ENCODE results near the gene BBIP1.
A peak's percentile ranks its signal among the peaks of the same experiment; 100 is the strongest.

Gene BBIP1

DNA sequence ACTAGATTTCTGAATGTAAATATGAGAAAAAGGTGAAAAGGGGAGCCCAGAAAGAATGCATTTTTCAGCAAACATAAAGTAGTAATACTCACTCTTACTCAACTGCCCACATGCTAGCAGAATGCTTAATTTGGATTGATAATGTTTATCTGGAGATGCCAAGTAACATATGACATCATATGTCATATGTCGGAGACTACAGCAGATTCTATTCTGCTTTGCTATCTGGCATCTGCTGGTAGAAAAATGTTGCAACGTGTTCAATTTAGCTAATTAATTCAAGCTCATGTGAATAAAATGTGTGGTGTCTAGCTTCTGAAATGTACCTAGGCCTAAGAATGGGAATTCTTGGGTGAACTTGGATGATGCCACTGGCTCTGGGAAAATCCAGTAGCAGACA is 4.5 kb downstream of the BBIP1 start:
- H3K4me1 Mint-ChIP-seq (ENCODE audit: low read depth), result peaks cover 46% of the 10 kb centered on the region
- no peaks in the 10 kb centered on the region for H3K27me3 Mint-ChIP-seq
- H3K27ac Mint-ChIP-seq, result no peak overlapping the region
- H3K36me3 Mint-ChIP-seq, result peaks cover 12% of the 10 kb centered on the region
- no peak overlapping the region for H3K4me3 Mint-ChIP-seq
- no peaks in the 10 kb centered on the region for H3K9me3 Mint-ChIP-seq (ENCODE audit: low read depth)

DNA sequence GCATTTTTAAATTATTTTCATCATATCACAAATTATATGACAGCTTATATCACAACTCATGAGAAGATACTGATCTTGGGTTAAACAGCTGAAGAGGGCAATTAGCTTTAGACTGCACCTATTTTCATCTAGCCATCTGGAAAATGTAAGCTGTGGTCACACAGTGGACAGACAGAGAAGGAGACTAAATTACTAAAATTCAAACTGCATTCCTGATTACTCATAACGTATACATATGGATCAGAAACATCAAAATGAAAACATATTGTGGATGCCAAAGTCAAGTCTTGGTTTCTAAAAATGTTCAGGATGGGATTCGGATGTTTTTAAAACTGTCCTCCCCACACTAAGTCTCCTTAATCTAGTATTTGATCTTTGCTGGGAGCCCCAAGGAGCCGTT is 6.6 kb downstream of the BBIP1 start:
- Mint-ChIP-seq H3K4me3 (no peak overlapping the region), H3K9me3 (ENCODE audit: low read depth) (no peaks in the 10 kb centered on the region), H3K4me1 (ENCODE audit: low read depth) (peaks cover 44% of the 10 kb centered on the region), H3K36me3 (peaks cover 12% of the 10 kb centered on the region), H3K27me3 (no peaks in the 10 kb centered on the region), H3K27ac (peak overlapping the region; percentile 61)

DNA sequence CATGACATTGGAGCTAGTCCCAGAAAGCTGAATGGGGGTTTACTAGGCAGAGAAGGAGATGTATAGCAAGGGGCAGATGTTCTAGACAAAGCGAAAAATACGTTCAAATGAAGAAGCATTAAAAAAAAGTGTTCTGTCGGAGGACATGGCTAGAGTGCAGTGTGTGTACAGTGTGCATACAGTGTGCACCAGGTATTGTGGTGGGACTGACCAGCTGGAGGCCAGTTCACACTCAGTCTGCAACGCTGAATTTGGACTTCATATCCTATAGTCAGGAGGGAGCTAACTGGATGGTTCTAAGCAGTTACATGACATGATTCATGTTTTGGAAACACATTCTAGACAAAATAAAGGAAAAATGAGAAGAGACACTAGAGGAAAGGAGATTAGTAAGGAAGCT is 8.8 kb downstream of the BBIP1 start:
- Mint-ChIP-seq H3K27me3 (no peaks in the 10 kb centered on the region), H3K27ac (peak overlapping the region; percentile 17), H3K36me3 (peaks cover 10% of the 10 kb centered on the region), H3K4me1 (ENCODE audit: low read depth) (peaks cover 31% of the 10 kb centered on the region), H3K4me3 (no peak overlapping the region), H3K9me3 (ENCODE audit: low read depth) (no peaks in the 10 kb centered on the region)

DNA sequence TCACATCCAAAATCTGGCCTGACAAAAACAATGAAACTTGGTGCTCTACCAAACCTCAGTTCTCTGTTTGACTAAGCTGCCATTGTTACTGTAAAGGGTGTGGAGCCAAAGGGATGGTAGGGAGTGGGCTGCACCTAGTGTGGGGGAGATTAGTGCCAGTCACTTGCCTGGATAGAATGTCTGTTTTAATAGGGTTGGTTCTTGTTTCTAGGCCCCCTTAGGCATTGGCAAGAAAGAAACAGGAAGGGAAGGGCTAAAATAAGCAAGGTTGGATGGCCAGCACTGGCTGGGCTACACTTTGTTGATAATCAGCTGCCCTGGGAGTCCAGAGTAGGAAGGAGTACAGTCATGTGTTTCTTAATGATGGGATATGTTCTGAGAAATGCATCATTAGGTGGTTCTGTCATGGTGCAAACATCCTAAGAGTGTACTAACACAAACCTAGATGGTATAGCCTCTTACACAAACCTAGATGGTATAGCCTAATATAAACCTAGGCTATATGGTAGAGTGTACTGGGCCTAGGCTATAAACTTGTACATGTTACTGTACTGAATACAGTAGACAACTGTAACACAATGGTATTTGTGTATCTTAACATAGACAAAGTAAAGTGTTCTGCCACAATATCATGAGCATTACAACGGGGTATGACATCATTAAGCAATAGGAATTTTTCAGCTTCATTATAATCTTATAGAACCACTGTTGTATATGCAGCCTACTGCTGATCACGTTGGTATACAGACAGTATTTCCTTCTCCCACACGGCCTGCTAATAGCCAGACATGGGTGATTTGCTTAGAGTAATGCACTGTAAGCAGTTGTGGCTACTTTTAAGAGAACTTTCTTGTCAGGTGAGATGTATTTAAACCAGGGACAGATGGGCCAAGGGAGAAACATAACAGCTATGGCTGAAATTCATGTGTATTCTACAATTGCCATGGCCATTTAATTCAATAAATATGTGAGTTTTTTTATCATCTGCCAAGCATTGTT is 15.4 kb downstream of the BBIP1 start:
- H3K27me3 Mint-ChIP-seq, result no peaks in the 10 kb centered on the region

DNA sequence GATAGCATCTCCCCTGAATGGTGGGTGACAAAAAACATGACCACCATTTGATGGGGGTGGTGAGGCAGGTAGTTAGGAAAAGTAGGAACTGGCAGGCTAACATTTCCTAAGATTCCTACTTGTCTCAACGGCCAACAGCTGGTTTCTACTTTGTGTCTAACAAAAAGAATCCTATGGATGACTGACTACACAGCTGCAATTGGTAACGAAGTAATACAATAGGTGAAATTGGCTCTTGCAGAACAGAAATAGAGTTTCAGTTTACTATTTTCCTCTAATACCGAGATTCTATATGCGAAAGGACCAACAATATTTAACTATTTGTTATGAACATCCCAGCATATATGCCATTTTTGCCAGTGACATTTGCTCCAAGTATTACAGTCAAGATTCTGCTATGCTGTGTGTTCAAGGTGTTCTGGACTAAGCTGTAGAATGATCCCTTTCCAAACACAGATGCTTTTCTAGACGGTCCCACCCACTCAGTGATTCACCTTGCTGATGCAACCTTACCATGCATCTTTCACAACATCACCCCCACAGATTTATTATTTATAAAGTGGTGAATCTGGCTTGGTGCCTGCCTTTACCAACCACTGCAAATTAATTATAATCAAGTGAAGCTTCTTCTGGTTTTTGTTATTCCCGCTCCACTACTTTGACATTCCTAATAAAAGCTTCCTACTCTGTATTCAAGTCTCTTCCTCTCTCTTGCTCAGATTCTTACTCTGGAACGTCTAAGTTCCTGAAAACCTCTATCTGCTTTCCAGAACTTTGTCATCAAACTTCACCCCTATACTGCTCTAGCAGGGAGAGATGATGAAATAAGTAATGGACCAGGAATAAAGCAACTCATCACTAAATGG is 16.8 kb downstream of the BBIP1 start:
- Mint-ChIP-seq H3K9me3 (ENCODE audit: low read depth) (no peaks in the 10 kb centered on the region), H3K4me1 (ENCODE audit: low read depth) (peaks cover 41% of the 10 kb centered on the region), H3K27me3 (no peaks in the 10 kb centered on the region), H3K4me3 (peak overlapping the region; percentile 22), H3K36me3 (peaks cover 4% of the 10 kb centered on the region), H3K27ac (peak overlapping the region; percentile 88)

More for the DNA sequence above, 15.4 kb downstream of the BBIP1 start:
- Mint-ChIP-seq H3K4me3 (no peak overlapping the region), H3K36me3 (peaks cover 4% of the 10 kb centered on the region), H3K9me3 (ENCODE audit: low read depth) (no peaks in the 10 kb centered on the region), H3K27ac (peak overlapping the region; percentile 88), H3K4me1 (ENCODE audit: low read depth) (peaks cover 35% of the 10 kb centered on the region)

DNA sequence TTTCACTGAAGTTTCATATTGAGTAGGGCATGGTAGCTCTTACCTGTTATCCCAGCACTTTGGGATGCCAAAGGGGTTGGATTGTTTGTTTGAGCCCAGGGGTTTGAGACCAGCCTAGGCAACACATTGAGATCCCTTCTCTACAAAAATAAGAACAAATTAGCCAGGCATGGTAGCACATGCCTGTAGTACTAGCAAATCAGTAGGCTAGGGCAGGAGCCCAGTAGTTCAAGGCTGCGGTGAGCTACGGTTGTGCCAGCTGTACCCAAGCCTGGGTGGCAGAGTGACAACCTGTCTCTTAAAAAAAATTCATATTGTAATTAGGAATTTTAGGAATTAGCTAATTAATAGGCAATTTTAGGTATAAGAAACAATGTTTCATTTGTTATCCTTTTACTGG is 18.0 kb downstream of the BBIP1 start:
- H3K27ac Mint-ChIP-seq, result peak overlapping the region; percentile 88
- H3K36me3 Mint-ChIP-seq, result peaks cover 4% of the 10 kb centered on the region

DNA sequence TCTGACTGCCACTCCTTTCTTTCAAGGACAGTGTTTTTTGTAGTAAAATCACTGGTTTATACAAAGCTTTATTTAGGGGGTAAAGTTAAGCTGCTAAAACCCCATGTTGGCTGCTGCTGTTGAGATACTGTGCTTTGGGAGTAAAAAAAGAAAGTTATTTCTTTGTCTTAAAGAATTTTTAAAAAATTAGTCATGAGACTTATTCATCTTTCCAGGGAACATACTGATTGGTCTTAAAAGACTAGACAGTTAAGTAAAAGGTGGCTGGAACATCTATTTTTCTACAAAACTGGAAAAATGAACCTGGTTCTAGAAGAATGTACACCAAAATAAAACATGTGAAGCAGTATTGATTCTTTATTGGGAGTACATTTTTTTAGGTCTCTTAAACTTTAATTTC is 20.6 kb downstream of the BBIP1 start:
- H3K36me3 Mint-ChIP-seq, result peaks cover 2% of the 10 kb centered on the region
- H3K4me3 Mint-ChIP-seq, result no peak overlapping the region
- H3K4me1 Mint-ChIP-seq (ENCODE audit: low read depth), result peaks cover 60% of the 10 kb centered on the region
- H3K27ac Mint-ChIP-seq, result peak overlapping the region; percentile 68
- H3K9me3 Mint-ChIP-seq (ENCODE audit: low read depth), result no peaks in the 10 kb centered on the region
- no peaks in the 10 kb centered on the region for H3K27me3 Mint-ChIP-seq

More for the DNA sequence above, 18.0 kb downstream of the BBIP1 start:
- Mint-ChIP-seq H3K9me3 (ENCODE audit: low read depth) (no peaks in the 10 kb centered on the region), H3K4me1 (ENCODE audit: low read depth) (peaks cover 48% of the 10 kb centered on the region), H3K4me3 (no peak overlapping the region), H3K27me3 (no peaks in the 10 kb centered on the region)

DNA sequence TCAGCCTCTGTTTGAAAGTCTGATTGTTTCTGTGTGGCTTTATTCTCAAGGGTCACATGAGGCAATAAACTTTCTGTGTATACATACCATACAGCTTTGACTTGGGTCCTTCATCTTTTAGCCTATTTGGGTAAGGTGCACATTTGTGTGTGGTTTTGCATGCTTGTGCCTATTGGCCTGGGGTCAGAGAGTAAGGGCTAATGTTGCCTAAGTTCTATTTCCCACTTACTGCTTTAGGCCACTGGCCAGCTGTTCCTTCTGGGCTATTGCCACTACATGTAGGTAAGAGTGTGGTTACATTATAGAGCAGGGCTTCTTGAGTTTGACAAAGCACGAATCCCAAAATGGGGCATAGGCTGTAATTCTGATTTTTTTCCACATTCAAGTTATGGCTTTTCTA is 21.8 kb downstream of the BBIP1 start:
- Mint-ChIP-seq H3K27ac (peak overlapping the region; percentile 88), H3K27me3 (no peaks in the 10 kb centered on the region), H3K36me3 (peaks cover 2% of the 10 kb centered on the region), H3K4me1 (ENCODE audit: low read depth) (peaks cover 54% of the 10 kb centered on the region), H3K9me3 (ENCODE audit: low read depth) (no peaks in the 10 kb centered on the region), H3K4me3 (no peak overlapping the region)

DNA sequence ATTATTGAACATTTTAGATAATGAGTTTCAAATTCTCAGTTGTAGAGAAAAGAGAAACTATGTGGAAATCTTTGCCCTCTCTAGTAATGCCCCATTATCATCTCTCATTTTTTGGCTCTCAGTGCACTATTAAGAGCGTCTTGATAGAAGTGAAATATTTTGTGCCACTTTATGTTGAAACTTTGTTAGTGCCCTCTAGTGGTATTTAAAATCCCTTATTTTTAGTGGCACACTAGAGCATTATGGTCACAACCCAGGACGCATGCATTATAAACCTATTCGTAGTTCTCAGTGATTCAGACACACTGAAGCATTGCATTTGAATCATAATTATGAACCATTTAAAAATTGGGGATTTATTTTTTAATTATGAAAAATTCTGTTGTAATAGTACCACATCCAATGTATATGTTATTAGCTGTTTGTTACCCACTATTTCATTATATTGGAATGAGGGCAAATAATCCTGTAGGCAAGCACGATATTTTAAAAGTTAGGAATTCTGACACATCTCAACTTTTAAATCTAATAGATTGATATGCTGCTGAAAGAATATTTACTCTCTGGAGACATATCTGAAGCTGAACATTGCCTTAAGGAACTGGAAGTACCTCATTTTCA is 25.3 kb downstream of the BBIP1 start:
- no peaks in the 10 kb centered on the region for H3K9me3 Mint-ChIP-seq (ENCODE audit: low read depth)
- H3K4me3 Mint-ChIP-seq, result no peak overlapping the region
- H3K36me3 Mint-ChIP-seq, result no peaks in the 10 kb centered on the region
- peaks cover 57% of the 10 kb centered on the region for H3K4me1 Mint-ChIP-seq (ENCODE audit: low read depth)
- H3K27ac Mint-ChIP-seq, result peak overlapping the region; percentile 34
- H3K27me3 Mint-ChIP-seq, result no peaks in the 10 kb centered on the region

DNA sequence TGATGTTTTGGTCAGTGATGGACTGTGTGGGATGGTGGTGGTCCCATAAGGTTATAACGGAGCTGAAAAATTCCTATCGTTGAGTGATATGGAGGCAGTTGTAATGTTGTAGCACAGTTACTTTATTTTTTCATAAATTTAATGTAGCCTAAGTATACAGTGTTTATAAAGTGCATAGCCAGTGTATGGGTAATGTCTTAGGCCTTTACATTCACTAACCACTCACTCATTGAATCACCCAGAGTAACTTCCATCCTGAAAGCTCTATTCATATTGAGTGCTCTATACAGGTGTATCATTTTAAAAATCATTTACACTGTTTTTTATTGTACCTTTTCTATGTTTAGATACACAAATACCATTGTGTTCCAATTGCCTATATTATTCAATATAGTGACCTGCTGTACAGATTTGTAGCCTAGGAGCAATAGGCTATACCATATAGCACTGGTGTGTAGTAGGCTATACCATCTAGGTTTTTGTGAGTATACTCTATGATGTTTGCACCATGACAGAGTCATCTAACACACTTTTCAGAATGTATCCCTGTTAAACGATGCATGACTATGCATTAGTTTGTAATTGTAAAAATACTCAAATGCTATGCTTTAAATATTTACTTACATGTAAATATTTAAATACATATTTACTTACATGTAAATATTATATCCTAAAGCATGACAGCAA is 26.2 kb downstream of the BBIP1 start:
- no peaks in the 10 kb centered on the region for H3K36me3 Mint-ChIP-seq
- H3K9me3 Mint-ChIP-seq (ENCODE audit: low read depth), result no peaks in the 10 kb centered on the region
- H3K4me1 Mint-ChIP-seq (ENCODE audit: low read depth), result peaks cover 53% of the 10 kb centered on the region
- no peak overlapping the region for H3K27ac Mint-ChIP-seq
- no peaks in the 10 kb centered on the region for H3K27me3 Mint-ChIP-seq
- H3K4me3 Mint-ChIP-seq, result no peak overlapping the region

DNA sequence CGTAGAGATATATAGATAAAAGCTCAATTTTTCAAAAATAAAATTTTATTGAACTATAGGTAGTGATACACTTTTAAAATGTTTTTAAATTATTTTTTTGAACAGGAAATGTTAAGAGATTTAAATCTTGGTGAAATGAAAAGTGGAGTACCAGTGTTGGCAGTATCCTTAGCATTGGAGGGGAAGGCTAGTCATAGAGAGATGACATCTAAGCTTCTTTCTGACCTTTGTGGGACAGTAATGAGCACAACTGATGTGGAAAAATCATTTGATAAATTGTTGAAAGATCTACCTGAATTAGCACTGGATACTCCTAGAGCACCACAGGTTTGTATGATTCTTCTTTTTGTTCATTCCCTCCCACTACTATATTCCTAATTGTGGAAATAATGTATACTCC is 31.4 kb downstream of the BBIP1 start:
- Mint-ChIP-seq H3K9me3 (ENCODE audit: low read depth) (no peaks in the 10 kb centered on the region), H3K4me1 (ENCODE audit: low read depth) (peaks cover 65% of the 10 kb centered on the region), H3K36me3 (peaks cover 14% of the 10 kb centered on the region), H3K4me3 (no peak overlapping the region), H3K27me3 (no peaks in the 10 kb centered on the region), H3K27ac (peak overlapping the region; percentile 79)

DNA sequence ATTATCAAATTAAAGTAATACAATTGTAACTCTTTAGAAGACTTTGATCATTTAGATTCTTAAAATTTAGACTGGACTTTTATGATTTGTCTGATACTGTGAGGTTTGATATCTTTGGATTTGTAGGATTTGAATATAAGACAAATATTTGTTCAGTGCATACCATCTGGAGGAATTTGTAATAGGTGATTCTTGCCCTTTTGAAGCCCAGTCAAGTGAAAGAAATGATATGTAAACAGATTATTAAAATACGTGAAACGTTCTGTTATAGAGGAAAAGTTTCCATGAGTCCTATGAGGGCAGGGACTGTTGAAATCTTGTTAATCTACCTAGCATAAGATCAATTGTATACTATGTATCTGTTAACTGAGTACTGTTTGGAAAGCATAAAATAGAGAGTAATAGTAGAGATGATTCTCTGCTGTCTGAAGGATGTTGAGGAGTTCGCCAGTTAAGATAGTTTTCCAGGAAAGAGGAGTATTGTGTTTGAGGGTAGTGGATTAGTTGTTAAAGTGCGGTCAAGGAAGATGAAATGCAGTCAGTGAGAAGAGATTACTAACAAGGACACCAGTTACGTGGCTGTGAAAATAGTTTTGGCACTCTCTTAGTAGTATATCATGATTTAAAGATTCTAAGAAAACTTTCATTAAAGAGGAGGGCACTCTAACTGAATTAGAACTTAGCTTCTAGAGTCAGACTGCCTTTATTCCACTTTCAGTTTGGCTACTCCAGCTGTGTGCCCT is 32.9 kb downstream of the BBIP1 start:
- H3K4me3 Mint-ChIP-seq, result peak overlapping the region; percentile 27

DNA sequence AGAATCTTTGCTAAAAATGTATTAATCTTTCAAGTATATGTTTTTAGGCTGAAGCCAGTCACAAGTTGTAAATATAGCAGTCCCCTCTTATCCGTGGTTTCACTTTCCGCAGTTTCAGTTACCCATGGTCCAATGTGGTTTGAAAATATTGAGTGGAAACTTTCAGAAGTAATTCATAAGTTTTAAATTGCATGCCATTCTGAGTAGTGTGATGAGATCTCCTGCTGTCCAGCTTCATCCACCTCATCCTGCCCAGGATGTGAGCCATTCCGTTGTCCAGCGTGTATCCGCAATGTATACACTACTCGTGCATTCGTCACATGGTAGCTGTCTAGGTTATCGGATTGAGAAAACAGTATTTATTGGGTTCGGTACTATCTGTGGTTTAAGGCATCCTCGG is 35.1 kb downstream of the BBIP1 start:
- Mint-ChIP-seq H3K4me3 (peak overlapping the region; percentile 78), H3K4me1 (ENCODE audit: low read depth) (peaks cover 80% of the 10 kb centered on the region), H3K27ac (peak overlapping the region; percentile 94), H3K9me3 (ENCODE audit: low read depth) (no peaks in the 10 kb centered on the region), H3K27me3 (no peaks in the 10 kb centered on the region), H3K36me3 (peaks cover 14% of the 10 kb centered on the region)

More for the DNA sequence above, 32.9 kb downstream of the BBIP1 start:
- H3K4me1 Mint-ChIP-seq (ENCODE audit: low read depth), result peaks cover 69% of the 10 kb centered on the region
- H3K27ac Mint-ChIP-seq, result peak overlapping the region; percentile 92
- H3K9me3 Mint-ChIP-seq (ENCODE audit: low read depth), result no peaks in the 10 kb centered on the region
- no peaks in the 10 kb centered on the region for H3K27me3 Mint-ChIP-seq
- peaks cover 14% of the 10 kb centered on the region for H3K36me3 Mint-ChIP-seq

DNA sequence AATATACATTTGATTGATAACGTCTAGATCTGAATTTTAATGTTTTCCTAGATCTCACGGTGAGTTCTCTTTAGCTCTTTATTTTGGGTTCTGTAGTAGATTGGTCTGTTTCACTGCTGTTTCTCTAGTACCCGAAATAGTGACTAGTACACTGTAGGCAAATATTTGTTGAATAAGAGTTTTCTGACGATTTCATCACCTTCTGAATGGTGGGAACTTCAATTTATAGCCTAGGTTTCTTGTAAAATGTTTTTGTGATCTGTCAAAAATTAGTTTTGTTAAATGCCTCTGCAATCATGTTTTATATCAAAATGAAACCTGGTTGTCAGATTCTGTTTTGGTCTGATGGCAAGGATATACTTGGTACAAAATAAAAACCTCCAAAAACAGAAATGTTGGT is 37.1 kb downstream of the BBIP1 start:
- H3K27ac Mint-ChIP-seq, result peak overlapping the region; percentile 87
- peaks cover 85% of the 10 kb centered on the region for H3K4me1 Mint-ChIP-seq (ENCODE audit: low read depth)
- H3K27me3 Mint-ChIP-seq, result no peaks in the 10 kb centered on the region
- no peaks in the 10 kb centered on the region for H3K9me3 Mint-ChIP-seq (ENCODE audit: low read depth)
- peak overlapping the region; percentile 44 for H3K4me3 Mint-ChIP-seq
- peaks cover 20% of the 10 kb centered on the region for H3K36me3 Mint-ChIP-seq

Measured in activated naive CD8-positive, alpha-beta T cell (primary cell).